Urinary bladder (tissue), 4 donors: Measurements from ENCODE around the gene ZPR1. TPM values are rescaled to one million over a fixed set of nuclear protein-coding genes. Genes with fewer than 3 reads are reported as not detected.

ENCODE experiments used
- DNase-seq: peaks from one replicate; pipeline ENCODE4 v3.0.0-alpha.2; 2015; ENCODE audit errors: extremely low spot score
- H3K27ac ChIP-seq: one replicate; pipeline ENCODE4 v1.5.1; 2013; ENCODE audit warnings: low read depth, mild to moderate bottlenecking, moderate library complexity
- H3K36me3 ChIP-seq: one replicate; pipeline ENCODE4 v1.6.1; 2013; ENCODE audit warnings: mild to moderate bottlenecking, moderate library complexity; ENCODE audit not compliant: insufficient read depth
- H3K4me1 ChIP-seq: one replicate; pipeline ENCODE4 v1.6.1; 2013; ENCODE audit warnings: mild to moderate bottlenecking, moderate library complexity; ENCODE audit not compliant: insufficient read depth
- H3K4me3 ChIP-seq: one replicate; pipeline ENCODE4 v1.5.1; 2013; ENCODE audit warnings: low read depth, low read length
- WGBS: extraction: QIAGEN DNeasy Blood & Tissue Kit; methylation state at CpG from one replicate; pipeline ENCODE4 v1.1.7; 2013; 5-methylcytosine and 5-hydroxymethylcytosine counted together
- polyA plus RNA-seq: library from polyadenylated mRNA; stranded (reverse); fragments of 200-250 nt; gene quantifications from one replicate; pipeline ENCODE4 v1.2.3, GENCODE V29; 2013
- total RNA-seq: library from RNA; depleted of rRNA; stranded (reverse); fragments of >200 nt; gene quantifications from one replicate; pipeline ENCODE4 v1.2.3, GENCODE V29; 2014
- donor health status: healthy with polysubstance abuse.
- donor health status: healthy.

Gene ZPR1
- total and polyA plus RNA-seq, 2 donors = 17.9 to 27.4 TPM

DNA sequence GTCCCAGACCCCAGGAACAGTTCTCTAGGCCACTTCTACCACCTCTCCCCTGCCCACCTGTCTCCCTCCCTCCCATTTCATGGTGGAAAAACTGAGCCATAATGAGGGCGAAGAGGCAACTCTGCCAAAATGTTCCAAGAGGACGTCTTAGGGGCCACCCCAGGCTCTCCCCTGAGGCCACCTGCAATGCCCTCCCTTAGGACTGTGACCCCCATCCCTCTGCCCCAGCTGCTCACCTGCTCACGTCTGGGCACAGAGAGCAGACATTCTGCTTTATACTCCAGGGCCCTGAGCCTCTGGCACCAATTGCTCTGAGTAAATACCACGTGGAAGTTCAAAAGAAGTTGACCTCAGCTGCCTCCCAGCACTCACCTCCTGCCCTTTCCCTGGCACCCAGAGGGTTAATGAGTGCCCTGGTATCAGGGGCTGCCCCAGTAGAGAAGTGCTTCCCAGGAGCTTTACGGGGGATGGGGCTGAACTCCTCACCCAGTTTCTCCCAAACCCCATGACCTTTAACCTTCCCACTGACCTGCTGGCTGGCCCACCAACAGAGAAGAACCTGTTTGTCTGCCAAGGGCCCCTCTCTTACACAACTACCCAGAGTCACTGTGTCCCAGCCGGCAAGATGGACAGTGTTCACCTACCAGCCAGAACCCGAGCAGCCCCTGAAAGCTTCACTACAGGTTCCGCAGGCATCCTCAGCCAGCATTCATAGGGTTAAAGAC is 4.5 kb upstream of the ZPR1 start:
- WGBS = 75% methylated on average over 8 of the region's 8 CpGs
- no peaks in the 10 kb centered on the region for H3K36me3 ChIP-seq
- no peak overlapping the region for H3K4me3 ChIP-seq
- H3K4me1 ChIP-seq = no peaks in the 10 kb centered on the region
- DNase-seq = no peak
- H3K27ac ChIP-seq = no peak overlapping the region

DNA sequence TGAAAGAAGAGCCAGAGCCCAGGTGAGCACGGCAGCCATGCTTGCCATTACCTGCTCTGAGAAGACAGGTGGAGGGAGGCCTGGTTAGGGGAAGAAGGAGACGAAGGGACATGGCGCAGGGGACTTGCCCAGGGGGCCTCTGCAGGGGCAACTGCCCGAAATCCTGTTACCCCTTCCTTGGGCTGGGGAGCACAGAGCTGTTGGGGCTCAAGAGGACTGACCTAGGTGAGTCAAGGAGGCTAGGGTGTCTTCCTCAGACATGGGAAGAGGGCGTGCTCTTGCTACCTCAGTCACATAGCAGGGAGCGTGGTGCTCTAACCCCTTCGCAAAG is 4.0 kb upstream of the ZPR1 start, which contains the start of gene APOA5:
Gene APOA5 (minus strand): TSS at position 67 of the 331 bp plus-strand sequence. CDS start 19 bp downstream, at position 48.
- Histone ChIP-seq H3K4me1 (no peaks in the 10 kb centered on the region), H3K36me3 (no peaks in the 10 kb centered on the region), H3K27ac (no peak within 1 kb of the TSS), H3K4me3 (no peak within 1 kb of the TSS)
- DNase-seq = no peak
- WGBS = 90% methylated on average over 7 of the region's 7 CpGs

DNA sequence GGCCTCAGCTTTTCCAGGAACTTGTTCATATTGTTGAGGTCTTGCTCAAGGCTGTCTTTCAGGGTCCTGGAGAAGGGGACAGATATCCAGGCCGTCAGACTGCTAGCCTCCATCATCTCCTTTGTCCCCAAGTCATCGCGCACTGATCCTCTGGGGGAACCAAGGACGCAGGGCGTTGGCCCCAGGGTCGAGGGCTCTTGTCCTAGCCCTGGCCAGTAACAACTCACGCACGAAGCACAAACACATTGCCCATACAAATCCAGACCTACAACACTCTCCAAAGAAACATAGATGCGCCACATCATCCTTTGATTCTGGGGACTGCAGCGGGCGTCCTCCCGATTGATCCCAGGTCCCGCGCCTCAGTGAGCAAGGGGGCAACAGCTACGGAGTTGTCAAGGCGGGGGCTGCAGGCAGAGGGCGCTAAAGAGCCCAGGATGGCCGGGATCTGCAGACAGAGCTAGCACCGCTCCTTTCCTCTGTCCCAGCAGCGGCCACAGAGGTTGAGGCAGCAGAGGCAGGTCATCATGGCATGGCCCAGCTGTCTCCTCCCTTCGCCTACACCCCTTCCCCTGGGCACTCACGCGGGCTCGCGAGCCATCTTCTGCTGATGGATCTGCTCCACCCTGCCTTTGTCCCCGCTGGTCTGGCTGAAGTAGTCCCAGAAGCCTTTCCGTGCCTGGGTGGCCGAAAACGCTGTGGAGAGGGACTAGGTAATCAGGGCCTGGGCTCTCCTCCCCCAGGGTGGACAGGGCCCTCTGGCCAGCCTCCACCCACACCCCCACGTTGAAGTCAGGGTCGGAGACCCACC is 3.4 kb upstream of the ZPR1 start:
- no peak overlapping the region for H3K27ac ChIP-seq
- H3K4me3 ChIP-seq = no peak overlapping the region
- no peak for DNase-seq
- no peaks in the 10 kb centered on the region for H3K4me1 ChIP-seq
- H3K36me3 ChIP-seq = no peaks in the 10 kb centered on the region
- 28% methylated on average over 31 of the region's 31 CpGs for whole genome bisulfite sequencing

DNA sequence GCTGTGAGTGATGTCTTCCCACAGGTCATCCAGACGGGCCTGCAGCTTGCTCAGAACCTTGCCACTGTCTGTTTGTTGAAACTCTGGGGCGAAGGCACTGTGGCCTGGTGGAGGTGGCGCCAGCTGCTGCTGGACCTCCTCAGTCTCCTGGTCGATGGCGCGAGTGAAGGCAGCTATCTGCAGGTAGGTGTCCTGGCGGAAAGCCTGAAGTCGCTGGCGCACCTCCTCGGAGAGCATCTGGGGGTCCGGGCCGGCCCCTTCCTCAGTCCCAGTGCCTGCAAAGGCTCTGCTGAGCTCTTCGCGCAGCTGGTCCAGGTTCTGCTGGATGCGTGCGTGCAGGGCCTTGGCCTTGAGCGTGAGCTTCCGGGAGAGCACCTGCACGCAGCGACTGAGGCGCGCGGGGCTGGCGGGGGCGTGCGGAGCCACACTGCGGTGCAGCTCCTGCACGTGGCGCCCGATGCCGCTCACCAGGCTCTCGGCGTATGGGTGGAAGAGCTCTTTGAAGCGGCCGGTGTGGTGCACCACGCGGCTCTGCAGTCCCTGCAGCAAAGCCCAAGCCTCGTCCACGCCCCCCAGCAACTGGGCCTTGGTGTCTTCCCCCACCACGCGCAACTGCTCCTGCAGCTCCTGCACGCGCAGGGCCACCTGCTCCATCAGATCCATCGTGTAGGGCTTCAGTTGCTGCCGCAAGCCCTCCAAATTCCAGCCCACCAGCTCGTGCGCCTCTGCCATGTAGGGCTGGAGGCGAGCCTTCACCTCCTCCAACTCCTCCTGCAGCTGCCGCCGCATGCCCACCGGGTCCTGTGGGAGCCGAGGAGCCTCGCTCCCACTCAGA is 2.6 kb upstream of the ZPR1 start:
- Histone ChIP-seq H3K27ac (no peak overlapping the region), H3K4me1 (no peaks in the 10 kb centered on the region), H3K4me3 (no peak overlapping the region), H3K36me3 (no peaks in the 10 kb centered on the region)
- DNase-seq = no peak
- WGBS = 83% methylated on average over 53 of the region's 53 CpGs

DNA sequence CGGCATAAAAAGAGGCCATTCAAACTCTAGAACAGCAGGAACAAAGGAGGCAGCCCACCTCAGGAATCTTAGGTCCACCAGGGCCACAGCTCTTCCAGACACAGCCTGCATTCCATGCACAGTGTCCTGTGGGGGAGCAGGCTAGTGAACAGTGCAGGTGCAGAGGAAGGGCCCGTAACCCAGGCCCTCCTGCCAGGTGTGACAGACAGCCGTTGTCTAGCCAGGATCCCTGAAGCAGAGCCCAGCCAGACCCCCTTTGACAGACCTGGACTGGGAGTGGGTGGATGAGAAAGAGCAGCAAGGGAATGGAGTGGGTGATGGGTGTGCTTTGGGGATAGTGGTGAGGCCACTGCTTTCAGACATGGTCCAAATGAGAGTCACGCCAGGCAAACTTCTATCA is 1.2 kb upstream of the ZPR1 start:
- no peaks in the 10 kb centered on the region for H3K36me3 ChIP-seq
- no peak for DNase-seq
- 87% methylated on average over 4 of the region's 4 CpGs for WGBS
- no peak overlapping the region for H3K4me3 ChIP-seq
- no peak overlapping the region for H3K27ac ChIP-seq
- no peaks in the 10 kb centered on the region for H3K4me1 ChIP-seq

DNA sequence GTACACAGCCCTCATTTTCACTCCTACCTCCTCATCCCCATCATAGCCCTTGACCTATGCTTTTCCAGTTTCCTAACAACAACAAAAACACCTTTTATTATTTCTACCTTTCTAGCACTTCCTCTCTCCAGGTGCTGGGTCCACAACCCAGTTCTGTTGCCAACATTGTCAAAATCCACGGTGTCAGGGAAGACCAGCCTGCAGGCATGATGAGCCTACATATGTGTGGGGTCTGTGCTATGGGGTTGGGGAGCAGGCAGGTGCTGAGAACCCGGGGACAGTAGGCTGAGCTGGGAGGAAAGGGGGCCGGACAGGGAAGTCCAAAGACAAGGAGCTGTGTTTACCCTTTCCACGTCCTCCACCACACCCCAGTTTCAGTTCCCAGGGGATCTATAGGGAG is 711 bp upstream of the ZPR1 start:
- 52% methylated on average over 4 of the region's 4 CpGs for WGBS
- Histone ChIP-seq H3K4me1 (no peaks in the 10 kb centered on the region), H3K4me3 (peak overlapping the region; percentile 89), H3K27ac (no peak overlapping the region), H3K36me3 (no peaks in the 10 kb centered on the region)
- no peak for DNase-seq

DNA sequence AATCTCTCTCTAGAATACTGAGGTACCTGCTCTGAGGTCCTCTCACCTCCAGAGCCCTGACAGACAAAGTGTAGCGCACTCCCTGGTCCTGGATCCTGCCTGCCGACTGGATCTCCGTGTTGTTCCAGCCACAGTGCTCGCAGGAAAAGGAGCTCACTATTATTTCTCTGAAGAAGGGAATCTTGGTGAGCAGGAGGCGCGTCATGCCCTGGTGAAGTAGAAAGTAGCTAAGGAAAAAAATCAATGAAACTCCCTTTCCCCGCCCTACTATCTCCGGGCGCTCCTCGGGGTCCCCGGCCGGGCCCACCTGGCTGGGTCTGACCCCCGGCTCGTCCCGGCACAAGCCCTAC is 412 bp downstream of the ZPR1 start:
- H3K4me3 ChIP-seq = peak overlapping the region; percentile 89
- H3K36me3 ChIP-seq = no peaks in the 10 kb centered on the region
- H3K27ac ChIP-seq = no peak overlapping the region
- no peak for DNase-seq
- under 1% methylated on average over 15 of the region's 15 CpGs for WGBS
- H3K4me1 ChIP-seq = no peaks in the 10 kb centered on the region

DNA sequence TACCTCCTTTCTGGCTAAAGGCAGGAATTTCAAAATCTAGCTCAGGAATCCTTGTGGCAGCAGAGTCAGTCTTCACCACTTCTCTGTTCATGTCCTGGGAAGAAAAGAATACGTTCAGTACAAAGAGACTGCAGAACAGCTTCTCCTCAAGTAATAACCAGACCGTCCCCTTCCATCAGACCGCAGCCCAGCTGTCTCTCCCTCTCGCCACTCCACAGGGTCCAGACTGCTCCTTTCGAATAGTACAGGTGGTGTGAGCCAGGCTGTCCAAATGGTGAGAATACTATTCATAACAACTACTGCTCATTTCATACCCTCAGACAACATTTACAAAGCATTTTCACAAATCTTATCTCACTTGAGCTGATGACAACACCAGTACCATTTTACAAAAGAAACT is 857 bp downstream of the ZPR1 start:
- WGBS = 61% methylated on average over 5 of the region's 5 CpGs
- no peak for DNase-seq
- Histone ChIP-seq H3K4me1 (no peaks in the 10 kb centered on the region), H3K27ac (no peak overlapping the region), H3K4me3 (peak overlapping the region; percentile 89), H3K36me3 (no peaks in the 10 kb centered on the region)

DNA sequence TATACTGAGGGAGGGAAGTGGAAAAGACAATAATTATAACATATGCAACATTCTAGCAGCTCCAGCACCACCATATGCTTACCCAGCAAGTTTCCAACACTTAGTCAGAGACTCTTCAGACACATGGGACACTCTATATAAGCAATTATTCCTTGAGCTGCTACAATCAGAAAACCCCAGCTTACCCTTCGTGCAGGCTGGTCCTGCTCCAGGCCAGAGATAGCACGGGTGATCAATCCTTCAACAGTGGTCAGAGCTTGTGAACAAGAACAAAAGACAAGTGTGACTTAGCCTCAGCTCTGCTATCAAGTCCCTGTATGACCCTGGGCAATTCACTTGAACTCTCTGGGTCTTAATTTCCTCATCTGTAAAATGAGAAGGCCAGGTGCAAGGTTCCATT is 1.5 kb downstream of the ZPR1 start:
- Histone ChIP-seq H3K36me3 (no peaks in the 10 kb centered on the region), H3K4me1 (no peaks in the 10 kb centered on the region), H3K4me3 (no peak overlapping the region), H3K27ac (no peak overlapping the region)
- WGBS = 93% methylated on average over 2 of the region's 2 CpGs
- DNase-seq = no peak

DNA sequence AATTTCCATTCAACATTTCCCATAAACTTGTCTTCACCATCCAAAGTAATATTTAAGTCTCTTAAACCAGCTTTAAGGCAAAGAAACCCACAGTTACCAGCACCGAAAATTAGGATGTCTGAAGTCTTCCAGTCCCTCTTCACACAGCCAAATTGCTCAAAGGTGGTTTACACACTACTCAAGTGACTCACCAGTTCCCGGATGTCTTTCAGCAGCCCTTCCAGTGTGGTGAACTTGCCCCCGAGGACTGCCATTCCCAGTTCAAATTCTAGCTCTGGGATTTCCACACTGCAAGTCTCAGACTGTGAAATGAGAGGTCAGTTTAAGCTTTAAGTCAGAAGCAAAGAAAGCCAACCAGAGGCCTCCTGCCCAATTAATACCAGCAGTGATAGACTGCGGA is 5.1 kb downstream of the ZPR1 start:
- H3K27ac ChIP-seq = no peak overlapping the region
- H3K4me1 ChIP-seq = no peaks in the 10 kb centered on the region
- no peaks in the 10 kb centered on the region for H3K36me3 ChIP-seq
- no peak overlapping the region for H3K4me3 ChIP-seq
- no peak for DNase-seq
- WGBS = 89% methylated on average over 4 of the region's 4 CpGs

DNA sequence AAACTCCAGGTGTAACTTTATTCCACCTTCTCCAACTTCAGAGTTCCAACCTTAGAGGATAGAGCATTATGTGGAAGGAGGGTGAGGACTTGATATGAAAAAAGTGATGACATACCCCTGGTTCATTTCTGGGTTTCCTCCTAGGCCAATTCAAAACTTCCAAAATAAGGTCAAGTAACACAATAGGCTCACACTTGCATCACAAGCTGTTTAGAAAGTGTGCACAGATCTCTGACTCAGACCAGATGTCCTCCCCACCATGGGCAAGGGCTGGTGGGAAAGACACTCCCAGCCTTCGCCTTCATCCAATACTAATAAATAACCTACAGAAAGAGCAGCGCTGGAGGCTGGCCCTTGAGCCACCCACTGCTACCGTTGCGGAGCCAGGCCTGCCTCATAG is 9.3 kb downstream of the ZPR1 start:
- no peak overlapping the region for H3K4me3 ChIP-seq
- no peak overlapping the region for H3K27ac ChIP-seq
- H3K36me3 ChIP-seq = no peaks in the 10 kb centered on the region
- 97% methylated on average over 4 of the region's 4 CpGs for WGBS
- no peaks in the 10 kb centered on the region for H3K4me1 ChIP-seq
- DNase-seq = no peak

DNA sequence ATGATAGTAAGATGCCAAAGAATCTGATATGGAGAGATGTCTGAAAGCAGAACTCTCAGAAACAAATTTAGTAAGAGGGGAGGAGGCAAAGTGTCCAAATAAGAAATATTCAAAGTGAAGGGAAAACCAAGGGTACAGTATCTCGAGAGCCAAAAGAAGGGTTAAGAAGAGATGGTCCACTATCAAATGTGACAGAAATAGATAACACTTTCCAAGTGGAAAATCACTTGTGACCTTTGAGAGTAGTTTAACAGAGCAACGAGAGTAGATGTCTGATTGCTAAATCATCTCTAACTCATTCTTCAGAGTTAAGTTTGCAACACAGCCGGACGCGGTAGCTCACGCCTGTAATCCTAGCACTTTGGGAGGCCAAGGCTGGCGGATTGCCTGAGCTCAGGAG is 10.8 kb downstream of the ZPR1 start:
- Histone ChIP-seq H3K36me3 (no peaks in the 10 kb centered on the region), H3K27ac (no peak overlapping the region), H3K4me3 (no peak overlapping the region), H3K4me1 (no peaks in the 10 kb centered on the region)
- DNase-seq = no peak
- WGBS = 79% methylated on average over 7 of the region's 7 CpGs

DNA sequence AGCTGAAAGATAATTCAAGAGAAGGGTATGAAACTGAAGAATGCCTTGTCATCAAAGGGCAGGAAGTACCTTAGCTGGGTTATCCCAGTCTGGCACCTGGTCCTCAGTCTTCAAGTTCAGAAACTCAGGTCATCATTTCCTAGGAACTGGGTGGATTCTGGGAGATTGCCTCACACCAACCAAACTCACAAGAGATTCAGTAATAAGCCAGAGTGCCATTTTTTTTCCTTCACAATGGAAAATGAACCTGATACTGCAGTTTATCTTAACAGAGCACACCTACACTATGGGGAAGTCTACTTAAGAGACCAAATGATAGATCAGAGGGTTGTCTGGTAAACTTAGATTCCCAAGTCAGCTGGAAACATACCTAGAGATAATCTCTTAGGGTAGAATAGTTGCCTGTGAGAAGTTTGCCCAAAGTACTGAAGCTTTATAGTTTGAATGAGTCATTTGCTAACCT is 11.3 kb downstream of the ZPR1 start:
- Histone ChIP-seq H3K27ac (no peak overlapping the region), H3K4me3 (no peak overlapping the region), H3K4me1 (peaks cover 2% of the 10 kb centered on the region), H3K36me3 (no peaks in the 10 kb centered on the region)
- no peak for DNase-seq

DNA sequence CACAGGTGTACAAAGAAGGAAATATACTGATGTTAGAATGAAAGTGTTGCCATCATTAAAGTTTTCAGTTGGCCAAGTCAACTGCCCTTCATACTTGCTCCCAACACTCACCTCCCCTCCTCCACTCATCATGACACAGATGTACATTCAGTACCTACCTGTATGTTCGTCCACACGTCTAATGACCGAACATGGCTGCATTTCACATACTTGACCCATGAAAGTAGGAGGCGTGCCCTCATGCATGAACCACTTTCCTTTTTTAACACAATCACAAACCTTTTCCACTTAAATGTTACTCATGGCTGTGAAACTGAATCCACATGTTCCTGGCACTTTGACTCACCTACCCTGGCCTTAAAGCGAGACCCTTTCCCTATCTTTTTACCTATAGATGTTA is 11.8 kb downstream of the ZPR1 start:
- peaks cover 2% of the 10 kb centered on the region for H3K4me1 ChIP-seq
- H3K4me3 ChIP-seq = no peak overlapping the region
- 92% methylated on average over 5 of the region's 5 CpGs for WGBS
- DNase-seq = no peak
- H3K36me3 ChIP-seq = no peaks in the 10 kb centered on the region
- H3K27ac ChIP-seq = no peak overlapping the region
